ENCODE measurements around the gene VSTM1. TPM values are rescaled to one million over a fixed set of nuclear protein-coding genes. Genes with fewer than 3 reads are reported as not detected.
A peak's percentile ranks its signal among the peaks of the same experiment; 100 is the strongest.

The VSTM1 gene
- total RNA-seq, 1 donor from 2014 or later, result not detected

- peaks cover 3% of the 10 kb centered on the region for H3K36me3 Mint-ChIP-seq (ENCODE audit: insufficient read depth)
- DNase-seq (ENCODE audit: low spot score, unreplicated experiment), result no peak
- H3K9me3 Mint-ChIP-seq (ENCODE audit: low read depth), result no peaks in the 10 kb centered on the region
- H3K27ac Mint-ChIP-seq, result peak overlapping the region; percentile 85
- H3K4me3 Mint-ChIP-seq (ENCODE audit: low read depth), result no peak overlapping the region
- TF ChIP-seq CTCF (IDR thresholded peaks at IDR 0.05; ENCODE audit: unreplicated experiment), result no peak
- H3K4me1 Mint-ChIP-seq (ENCODE audit: low read depth), result peaks cover 8% of the 10 kb centered on the region
- H3K27me3 Mint-ChIP-seq, result peaks cover 30% of the 10 kb centered on the region
Observed at GRCh38 chr19:54013866-54014265, 49.8 kb downstream of the VSTM1 start.

- Mint-ChIP-seq H3K9me3 (ENCODE audit: low read depth) (no peaks in the 10 kb centered on the region), H3K27ac (no peak overlapping the region), H3K4me3 (ENCODE audit: low read depth) (no peak overlapping the region), H3K36me3 (ENCODE audit: insufficient read depth) (peaks cover 3% of the 10 kb centered on the region), H3K4me1 (ENCODE audit: low read depth) (peaks cover 8% of the 10 kb centered on the region), H3K27me3 (peaks cover 35% of the 10 kb centered on the region)
- DNase-seq (ENCODE audit: low spot score, unreplicated experiment), result no peak
- no peak for TF ChIP-seq CTCF (IDR thresholded peaks at IDR 0.05; ENCODE audit: unreplicated experiment)
Observed at GRCh38 chr19:54011507-54012211, 52.0 kb downstream of the VSTM1 start.

GRCh38 chr19:54010474-54010873, 53.2 kb downstream of the VSTM1 start:
- Mint-ChIP-seq H3K27ac (no peak overlapping the region), H3K27me3 (peaks cover 27% of the 10 kb centered on the region), H3K4me1 (ENCODE audit: low read depth) (peaks cover 8% of the 10 kb centered on the region), H3K36me3 (ENCODE audit: insufficient read depth) (peaks cover 3% of the 10 kb centered on the region), H3K4me3 (ENCODE audit: low read depth) (no peak overlapping the region), H3K9me3 (ENCODE audit: low read depth) (no peaks in the 10 kb centered on the region)
- TF ChIP-seq CTCF (IDR thresholded peaks at IDR 0.05; ENCODE audit: unreplicated experiment), result no peak
- no peak for DNase-seq (ENCODE audit: low spot score, unreplicated experiment)

GRCh38 chr19:54009440-54009839, 54.3 kb downstream of the VSTM1 start:
- H3K9me3 Mint-ChIP-seq (ENCODE audit: low read depth), result no peaks in the 10 kb centered on the region
- peaks cover 21% of the 10 kb centered on the region for H3K27me3 Mint-ChIP-seq
- no peak overlapping the region for H3K27ac Mint-ChIP-seq

More at GRCh38 chr19:54009440-54009839, 54.3 kb downstream of the VSTM1 start:
- TF ChIP-seq CTCF (IDR thresholded peaks at IDR 0.05; ENCODE audit: unreplicated experiment), result no peak
- H3K4me3 Mint-ChIP-seq (ENCODE audit: low read depth), result no peak overlapping the region
- H3K4me1 Mint-ChIP-seq (ENCODE audit: low read depth), result peaks cover 6% of the 10 kb centered on the region
- no peak for DNase-seq (ENCODE audit: low spot score, unreplicated experiment)
- H3K36me3 Mint-ChIP-seq (ENCODE audit: insufficient read depth), result peaks cover 3% of the 10 kb centered on the region
